ENCODE results near the gene KIAA0513.

Gene KIAA0513

GRCh38 chr16:85107083-85107482, 79.5 kb downstream of the KIAA0513 start:
- no peak for DNase-seq (ENCODE audit: low read depth)
- TF ChIP-seq CTCF (IDR thresholded peaks at IDR 0.05; ENCODE audit: control insufficient read depth, extremely low read depth, insufficient read depth) = no peak
- no peak overlapping the region for H3K4me3 ChIP-seq (ENCODE audit: low read depth, low read length)

- H3K4me3 ChIP-seq (ENCODE audit: low read depth, low read length) = no peak overlapping the region
- no peak for TF ChIP-seq CTCF (IDR thresholded peaks at IDR 0.05; ENCODE audit: control insufficient read depth, extremely low read depth, insufficient read depth)
- no peak for DNase-seq (ENCODE audit: low read depth)
Measured at GRCh38 chr16:85107532-85107931, 79.9 kb downstream of the KIAA0513 start.

GRCh38 chr16:85110105-85110504, 82.5 kb downstream of the KIAA0513 start:
- no peak overlapping the region for H3K4me3 ChIP-seq (ENCODE audit: low read depth, low read length)
- no peak for TF ChIP-seq CTCF (IDR thresholded peaks at IDR 0.05; ENCODE audit: control insufficient read depth, extremely low read depth, insufficient read depth)
- DNase-seq (ENCODE audit: low read depth) = no peak

- no peak for TF ChIP-seq CTCF (IDR thresholded peaks at IDR 0.05; ENCODE audit: control insufficient read depth, extremely low read depth, insufficient read depth)
- no peak overlapping the region for H3K4me3 ChIP-seq (ENCODE audit: low read depth, low read length)
- DNase-seq (ENCODE audit: low read depth) = no peak
Measured at GRCh38 chr16:85111184-85111583, 83.6 kb downstream of the KIAA0513 start.

GRCh38 chr16:85112364-85112763, 84.8 kb downstream of the KIAA0513 start, which contains the start of gene CIBAR2:
TSS of gene CIBAR2 (minus strand) at chr16:85112472. CDS start at chr16:85112352, 120 bp downstream.
- TF ChIP-seq CTCF (IDR thresholded peaks at IDR 0.05; ENCODE audit: control insufficient read depth, extremely low read depth, insufficient read depth) = no peak
- no peak within 1 kb of the TSS for H3K4me3 ChIP-seq (ENCODE audit: low read depth, low read length)
- DNase-seq (ENCODE audit: low read depth) = no peak

- no peak for TF ChIP-seq CTCF (IDR thresholded peaks at IDR 0.05; ENCODE audit: control insufficient read depth, extremely low read depth, insufficient read depth)
- no peak for DNase-seq (ENCODE audit: low read depth)
- no peak overlapping the region for H3K4me3 ChIP-seq (ENCODE audit: low read depth, low read length)
Measured at GRCh38 chr16:85113168-85113733, 85.7 kb downstream of the KIAA0513 start.

GRCh38 chr16:85113913-85114312, 86.3 kb downstream of the KIAA0513 start:
- TF ChIP-seq CTCF (IDR thresholded peaks at IDR 0.05; ENCODE audit: control insufficient read depth, extremely low read depth, insufficient read depth) = no peak
- no peak overlapping the region for H3K4me3 ChIP-seq (ENCODE audit: low read depth, low read length)
- DNase-seq (ENCODE audit: low read depth) = no peak

Measured in LNCaP clone FGC (cell line).